Measurements from ENCODE around the gene MOXD1.

DNA sequence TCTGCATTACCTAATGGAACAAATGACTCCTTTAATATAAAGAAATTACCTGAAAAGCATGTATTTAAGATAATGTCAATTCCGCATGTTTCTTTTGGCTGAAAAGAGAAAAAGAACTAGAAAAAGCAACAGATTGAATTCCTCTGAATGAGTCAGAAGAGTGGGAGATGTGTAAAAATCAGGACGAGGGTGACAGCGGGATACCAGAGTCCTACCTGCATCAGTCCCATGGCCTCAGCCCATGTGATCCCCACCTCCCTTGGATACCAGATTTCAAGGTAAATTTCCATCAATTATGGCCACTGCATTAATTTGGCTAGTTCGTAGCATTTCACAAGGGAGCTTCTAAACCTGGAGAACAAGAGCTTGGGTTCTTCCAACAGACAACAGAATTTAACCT lies 10.0 kb upstream of the MOXD1 start:
- TF ChIP-seq, protein P1, sequence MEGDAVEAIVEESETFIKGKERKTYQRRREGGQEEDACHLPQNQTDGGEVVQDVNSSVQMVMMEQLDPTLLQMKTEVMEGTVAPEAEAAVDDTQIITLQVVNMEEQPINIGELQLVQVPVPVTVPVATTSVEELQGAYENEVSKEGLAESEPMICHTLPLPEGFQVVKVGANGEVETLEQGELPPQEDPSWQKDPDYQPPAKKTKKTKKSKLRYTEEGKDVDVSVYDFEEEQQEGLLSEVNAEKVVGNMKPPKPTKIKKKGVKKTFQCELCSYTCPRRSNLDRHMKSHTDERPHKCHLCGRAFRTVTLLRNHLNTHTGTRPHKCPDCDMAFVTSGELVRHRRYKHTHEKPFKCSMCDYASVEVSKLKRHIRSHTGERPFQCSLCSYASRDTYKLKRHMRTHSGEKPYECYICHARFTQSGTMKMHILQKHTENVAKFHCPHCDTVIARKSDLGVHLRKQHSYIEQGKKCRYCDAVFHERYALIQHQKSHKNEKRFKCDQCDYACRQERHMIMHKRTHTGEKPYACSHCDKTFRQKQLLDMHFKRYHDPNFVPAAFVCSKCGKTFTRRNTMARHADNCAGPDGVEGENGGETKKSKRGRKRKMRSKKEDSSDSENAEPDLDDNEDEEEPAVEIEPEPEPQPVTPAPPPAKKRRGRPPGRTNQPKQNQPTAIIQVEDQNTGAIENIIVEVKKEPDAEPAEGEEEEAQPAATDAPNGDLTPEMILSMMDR (IDR thresholded peaks at IDR 0.05), result no peak
- TF ChIP-seq ZFX (IDR thresholded peaks at IDR 0.05; ENCODE audit: borderline replicate concordance), result no peak
